Measurements from ENCODE around the gene C16orf87.
A peak's percentile ranks its signal among the peaks of the same experiment; 100 is the strongest.
"Not testable (repeated sequence)": the region's sequence is repeated elsewhere in the genome, so short reads cannot be mapped to it uniquely, and the experiment has no call there.

Gene C16orf87

GRCh38 chr16:46800494-46800893 lies 30.5 kb downstream of the C16orf87 start:
- DNase-seq (ENCODE audit: low read depth in 2 of 2), result no peak

GRCh38 chr16:46797501-46797900 lies 33.5 kb downstream of the C16orf87 start:
- no peak for DNase-seq (ENCODE audit: low read depth in 2 of 2)

GRCh38 chr16:46796764-46797269 lies 34.2 kb downstream of the C16orf87 start:
- no peak for DNase-seq (ENCODE audit: low read depth in 2 of 2)

GRCh38 chr16:46793841-46794240 lies 37.1 kb downstream of the C16orf87 start:
- DNase-seq (ENCODE audit: low read depth in 2 of 2), result no peak

GRCh38 chr16:46790599-46791270 lies 40.2 kb downstream of the C16orf87 start:
- DNase-seq (ENCODE audit: low read depth in 2 of 2), result no peak

GRCh38 chr16:46789499-46790414 lies 41.2 kb downstream of the C16orf87 start:
- DNase-seq (ENCODE audit: low read depth in 2 of 2), result peak; percentile 42 to 67

- no peak for DNase-seq (ENCODE audit: low read depth in 2 of 2)
Observed at GRCh38 chr16:46788891-46789474, 42.0 kb downstream of the C16orf87 start.

GRCh38 chr16:46787909-46788308 lies 43.1 kb downstream of the C16orf87 start:
- DNase-seq (ENCODE audit: low read depth in 2 of 2), result no peak

- no peak for DNase-seq (ENCODE audit: low read depth in 2 of 2)
Observed at GRCh38 chr16:46785076-46785845, 45.7 kb downstream of the C16orf87 start.

- DNase-seq (ENCODE audit: low read depth in 2 of 2), result not testable (repeated sequence)
Observed at GRCh38 chr16:46784569-46784968, 46.4 kb downstream of the C16orf87 start.

GRCh38 chr16:46783800-46784199 lies 47.2 kb downstream of the C16orf87 start:
- no peak for DNase-seq (ENCODE audit: low read depth in 2 of 2)

GRCh38 chr16:46782320-46782719 lies 48.7 kb downstream of the C16orf87 start:
- no peak for DNase-seq (ENCODE audit: low read depth in 2 of 2)

GRCh38 chr16:46777804-46778203 lies 53.2 kb downstream of the C16orf87 start:
- DNase-seq (ENCODE audit: low read depth in 2 of 2), result no peak

- DNase-seq (ENCODE audit: low read depth in 2 of 2), result no peak
Observed at GRCh38 chr16:46775214-46775613, 55.8 kb downstream of the C16orf87 start.

GRCh38 chr16:46774743-46775177 lies 56.2 kb downstream of the C16orf87 start:
- no peak for DNase-seq (ENCODE audit: low read depth in 2 of 2)

- DNase-seq (ENCODE audit: low read depth in 2 of 2), result no peak
Observed at GRCh38 chr16:46772463-46772862, 58.5 kb downstream of the C16orf87 start.

- no peak for DNase-seq (ENCODE audit: low read depth in 2 of 2)
Observed at GRCh38 chr16:46768809-46769208, 62.2 kb downstream of the C16orf87 start.

- DNase-seq (ENCODE audit: low read depth in 2 of 2), result no peak
Observed at GRCh38 chr16:46765050-46765449, 65.9 kb downstream of the C16orf87 start.

- DNase-seq (ENCODE audit: low read depth in 2 of 2), result no peak
Observed at GRCh38 chr16:46763147-46763546, 67.8 kb downstream of the C16orf87 start.

GRCh38 chr16:46762583-46762982 lies 68.4 kb downstream of the C16orf87 start:
- no peak for DNase-seq (ENCODE audit: low read depth in 2 of 2)

- no peak for DNase-seq (ENCODE audit: low read depth in 2 of 2)
Observed at GRCh38 chr16:46759309-46759708, 71.7 kb downstream of the C16orf87 start.
